ENCODE measurements around the gene HDAC9.

DNA sequence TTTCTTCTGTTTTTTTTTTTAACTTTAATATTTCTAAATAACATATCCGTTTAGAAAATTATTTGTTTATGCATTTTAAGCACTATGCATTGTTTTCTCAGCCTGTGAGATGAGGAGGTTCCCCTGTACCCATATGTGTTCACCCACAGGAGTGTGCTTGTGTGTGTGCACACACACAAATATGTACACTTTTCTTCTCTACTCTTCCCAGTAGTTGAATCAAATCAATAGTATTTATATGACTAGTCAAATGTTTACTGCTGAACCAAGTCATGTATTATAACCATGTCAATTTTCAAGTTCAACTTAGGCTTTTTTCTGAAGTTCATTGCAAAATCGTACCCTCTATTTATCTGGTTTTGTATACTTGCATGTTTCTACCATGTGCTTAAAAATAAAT lies 37.3 kb downstream of the HDAC9 start:
- TF ChIP-seq, protein P1, sequence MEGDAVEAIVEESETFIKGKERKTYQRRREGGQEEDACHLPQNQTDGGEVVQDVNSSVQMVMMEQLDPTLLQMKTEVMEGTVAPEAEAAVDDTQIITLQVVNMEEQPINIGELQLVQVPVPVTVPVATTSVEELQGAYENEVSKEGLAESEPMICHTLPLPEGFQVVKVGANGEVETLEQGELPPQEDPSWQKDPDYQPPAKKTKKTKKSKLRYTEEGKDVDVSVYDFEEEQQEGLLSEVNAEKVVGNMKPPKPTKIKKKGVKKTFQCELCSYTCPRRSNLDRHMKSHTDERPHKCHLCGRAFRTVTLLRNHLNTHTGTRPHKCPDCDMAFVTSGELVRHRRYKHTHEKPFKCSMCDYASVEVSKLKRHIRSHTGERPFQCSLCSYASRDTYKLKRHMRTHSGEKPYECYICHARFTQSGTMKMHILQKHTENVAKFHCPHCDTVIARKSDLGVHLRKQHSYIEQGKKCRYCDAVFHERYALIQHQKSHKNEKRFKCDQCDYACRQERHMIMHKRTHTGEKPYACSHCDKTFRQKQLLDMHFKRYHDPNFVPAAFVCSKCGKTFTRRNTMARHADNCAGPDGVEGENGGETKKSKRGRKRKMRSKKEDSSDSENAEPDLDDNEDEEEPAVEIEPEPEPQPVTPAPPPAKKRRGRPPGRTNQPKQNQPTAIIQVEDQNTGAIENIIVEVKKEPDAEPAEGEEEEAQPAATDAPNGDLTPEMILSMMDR (IDR thresholded peaks at IDR 0.05), result no peak
- no peak for TF ChIP-seq POLR2A (IDR thresholded peaks at IDR 0.05)

Measured in adrenal gland (tissue), 5 donors.